HG02588 (cell line): ENCODE measurements around the gene STYX.
"Not testable (repeated sequence)": the region's sequence is repeated elsewhere in the genome, so short reads cannot be mapped to it uniquely, and the experiment has no call there.

Source experiments
- ATAC-seq: cut with Tn5 transposase; IDR thresholded peaks from one replicate; pipeline ENCODE4 v1.9.1; 2021; ENCODE audit warnings: mild to moderate bottlenecking, moderate library complexity; ENCODE audit not compliant: unreplicated experiment

Gene STYX

GRCh38 chr14:52724360-52724644 lies 5.7 kb upstream of the STYX start:
- no peak for ATAC-seq

DNA sequence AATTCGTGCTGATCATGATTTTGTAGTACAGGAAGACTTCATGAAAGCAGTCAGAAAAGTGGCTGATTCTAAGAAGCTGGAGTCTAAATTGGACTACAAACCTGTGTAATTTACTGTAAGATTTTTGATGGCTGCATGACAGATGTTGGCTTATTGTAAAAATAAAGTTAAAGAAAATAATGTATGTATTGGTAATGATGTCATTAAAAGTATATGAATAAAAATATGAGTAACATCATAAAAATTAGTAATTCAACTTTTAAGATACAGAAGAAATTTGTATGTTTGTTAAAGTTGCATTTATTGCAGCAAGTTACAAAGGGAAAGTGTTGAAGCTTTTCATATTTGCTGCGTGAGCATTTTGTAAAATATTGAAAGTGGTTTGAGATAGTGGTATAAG lies 2.5 kb upstream of the STYX start:
- ATAC-seq, result not testable (repeated sequence)

- ATAC-seq, result not testable (repeated sequence)
Measured at GRCh38 chr14:52729035-52729434, 931 bp upstream of the STYX start.

DNA sequence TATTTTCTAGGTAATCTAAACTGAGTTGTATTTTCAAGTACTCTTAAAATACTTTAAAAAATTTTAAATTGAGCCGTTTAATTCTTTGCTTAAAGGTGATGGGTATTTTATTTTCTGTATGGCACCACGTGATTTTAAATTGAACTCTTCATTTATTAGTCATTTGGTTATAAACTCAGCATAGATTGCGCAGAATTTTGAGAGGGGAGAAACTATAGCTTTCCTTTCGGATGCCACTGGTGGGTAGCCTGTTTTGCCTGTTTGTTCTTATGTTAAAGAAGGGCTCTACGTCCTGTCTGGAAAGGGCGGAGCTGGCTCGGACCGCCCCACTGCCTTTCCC lies 411 bp upstream of the STYX start:
- no peak for ATAC-seq

DNA sequence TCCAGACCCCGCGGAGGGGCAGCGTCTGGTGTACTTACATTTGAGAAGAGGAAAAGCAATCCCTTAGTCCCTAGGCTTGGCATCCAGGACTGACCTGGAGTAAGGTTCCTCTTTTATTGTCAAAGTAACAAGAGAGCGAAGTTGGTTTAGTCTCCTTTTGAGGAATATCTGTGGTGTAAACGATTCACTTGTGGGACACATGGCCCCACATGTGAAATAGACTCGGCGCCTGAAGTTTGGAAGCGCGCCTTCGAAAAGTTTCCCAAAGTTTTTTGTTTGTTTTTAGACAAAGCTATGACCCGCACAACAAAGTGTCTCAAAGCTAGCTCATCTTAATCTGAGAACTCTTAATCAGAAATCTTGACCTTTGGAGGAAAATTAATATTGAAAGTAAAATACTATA lies 744 bp downstream of the STYX start:
- ATAC-seq, result no peak

DNA sequence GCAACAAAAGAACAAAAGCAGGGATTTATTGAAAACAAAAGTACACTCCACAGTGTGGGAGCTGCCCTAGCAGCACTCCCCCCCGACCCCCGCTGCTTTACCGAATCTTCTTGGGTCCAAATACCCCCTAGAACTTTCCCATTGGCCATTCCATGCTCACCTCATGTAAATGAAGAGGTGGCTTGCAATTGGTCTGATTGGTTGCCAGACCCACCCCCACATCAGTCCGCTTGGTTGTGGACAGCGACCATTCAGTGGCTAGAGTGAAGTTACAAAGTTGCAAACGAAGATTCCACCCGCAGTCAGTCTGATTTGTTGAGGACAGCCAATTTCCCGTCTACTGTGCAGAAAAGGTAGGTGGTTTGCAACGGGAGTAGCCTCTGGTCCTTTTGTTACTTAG lies 3.9 kb downstream of the STYX start:
- ATAC-seq, result no peak

- no peak for ATAC-seq
Measured at GRCh38 chr14:52735921-52736489, 6.0 kb downstream of the STYX start.

DNA sequence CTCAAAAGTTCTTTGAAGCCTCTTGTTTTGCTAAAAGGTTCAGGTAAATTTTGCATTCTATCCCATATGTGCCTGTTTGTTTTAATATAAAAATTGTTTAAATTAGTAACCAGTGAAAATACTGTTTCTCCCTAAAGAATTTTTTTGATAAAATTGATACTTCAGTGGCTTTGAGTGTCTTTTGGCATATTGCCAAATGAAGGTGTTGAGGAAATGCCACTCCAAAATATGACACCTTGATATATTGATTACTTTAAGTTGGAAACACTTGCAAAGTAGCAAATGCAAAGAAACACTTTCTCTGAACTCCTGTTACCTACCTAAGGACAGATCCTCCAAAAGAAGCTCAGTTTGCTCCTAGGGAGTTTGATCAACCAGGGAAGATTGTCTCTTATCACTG lies 8.4 kb downstream of the STYX start:
- ATAC-seq, result no peak

DNA sequence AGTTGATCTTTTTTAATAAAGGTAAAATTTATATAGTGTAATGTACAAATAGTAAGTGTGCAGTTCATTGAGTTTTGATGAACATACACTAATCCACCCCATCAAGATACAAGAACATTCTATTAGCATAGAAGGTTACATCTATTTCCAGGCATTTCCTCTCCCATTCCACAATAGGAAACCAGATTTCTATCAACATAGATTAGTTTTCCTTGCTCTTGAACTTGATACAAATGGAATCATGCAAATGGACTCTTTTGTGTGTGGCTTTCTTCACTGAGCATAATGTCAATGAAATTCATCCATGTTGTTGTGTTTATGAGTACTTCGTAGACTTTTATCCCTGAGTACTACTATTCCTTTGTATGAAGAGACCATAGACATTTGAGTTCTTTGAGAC lies 10.8 kb downstream of the STYX start:
- ATAC-seq, result no peak

- ATAC-seq, result peak; percentile 6
Measured at GRCh38 chr14:52741865-52742264, 11.9 kb downstream of the STYX start.

- ATAC-seq, result no peak
Measured at GRCh38 chr14:52748647-52749292, 18.8 kb downstream of the STYX start.

GRCh38 chr14:52755607-52756316 lies 25.8 kb downstream of the STYX start:
- no peak for ATAC-seq

DNA sequence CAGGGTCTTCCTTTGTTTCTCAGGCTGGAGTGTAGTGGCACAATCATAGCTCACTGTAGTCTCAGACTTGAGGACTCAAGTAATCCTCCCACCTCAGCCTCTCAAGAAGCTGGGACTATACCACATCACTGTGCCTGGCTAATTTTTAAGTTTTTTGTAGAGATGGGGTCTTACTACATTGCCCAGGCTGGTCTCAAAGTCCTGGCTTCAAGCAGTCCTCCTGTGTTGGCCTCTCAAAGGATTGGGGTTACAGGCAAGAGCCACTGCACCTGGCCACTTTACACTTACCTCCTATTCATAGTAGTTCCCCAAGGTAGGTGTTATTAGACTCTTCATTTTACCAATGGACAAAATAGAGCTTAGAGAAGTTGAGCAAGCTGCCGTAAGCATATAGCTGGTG lies 29.2 kb downstream of the STYX start:
- no peak for ATAC-seq

GRCh38 chr14:52762923-52763322 lies 33.0 kb downstream of the STYX start:
- ATAC-seq, result not testable (repeated sequence)

DNA sequence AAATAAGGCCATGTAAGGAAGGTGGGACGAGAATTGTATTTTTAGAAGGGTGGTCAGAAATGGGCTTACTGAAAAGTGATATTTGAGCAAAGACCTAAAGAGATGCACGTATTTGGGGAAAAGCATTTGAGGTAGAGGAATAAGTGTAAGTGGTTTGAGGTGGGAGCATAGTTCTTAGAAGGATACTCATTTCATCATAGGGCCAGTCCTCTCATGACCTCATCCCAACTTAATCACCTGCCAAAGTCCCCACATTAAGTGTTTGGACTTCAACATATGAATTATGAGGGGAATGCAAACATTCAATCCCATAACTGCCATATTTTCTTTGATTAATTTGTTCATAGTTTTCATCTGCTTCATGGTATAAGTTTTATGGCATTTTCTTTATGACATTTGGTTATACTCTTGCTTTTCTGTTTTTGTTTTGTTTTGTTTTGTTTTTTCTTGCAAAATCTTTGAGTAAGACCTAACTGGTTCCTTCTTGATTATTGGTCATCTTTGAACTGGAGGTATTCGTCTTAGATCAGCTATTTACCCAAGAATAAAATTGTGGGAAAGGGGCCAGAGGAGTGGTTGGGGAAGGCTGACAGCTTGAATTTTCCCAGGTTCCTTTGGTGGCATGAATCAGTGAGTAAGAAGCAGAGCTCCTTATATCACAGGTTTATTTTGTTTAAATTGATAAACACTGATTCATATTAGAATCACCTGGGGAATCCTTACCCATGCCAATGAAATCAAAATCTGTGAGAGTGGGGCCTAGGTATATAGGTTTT lies 37.3 kb downstream of the STYX start:
- ATAC-seq, result no peak

GRCh38 chr14:52769887-52770286 lies 39.9 kb downstream of the STYX start:
- ATAC-seq, result no peak

- no peak for ATAC-seq
Measured at GRCh38 chr14:52776816-52777215, 46.9 kb downstream of the STYX start.

- no peak for ATAC-seq
Measured at GRCh38 chr14:52778702-52779101, 48.7 kb downstream of the STYX start.

- no peak for ATAC-seq
Measured at GRCh38 chr14:52780893-52781292, 50.9 kb downstream of the STYX start.

GRCh38 chr14:52781629-52782028 lies 51.7 kb downstream of the STYX start:
- ATAC-seq, result no peak

DNA sequence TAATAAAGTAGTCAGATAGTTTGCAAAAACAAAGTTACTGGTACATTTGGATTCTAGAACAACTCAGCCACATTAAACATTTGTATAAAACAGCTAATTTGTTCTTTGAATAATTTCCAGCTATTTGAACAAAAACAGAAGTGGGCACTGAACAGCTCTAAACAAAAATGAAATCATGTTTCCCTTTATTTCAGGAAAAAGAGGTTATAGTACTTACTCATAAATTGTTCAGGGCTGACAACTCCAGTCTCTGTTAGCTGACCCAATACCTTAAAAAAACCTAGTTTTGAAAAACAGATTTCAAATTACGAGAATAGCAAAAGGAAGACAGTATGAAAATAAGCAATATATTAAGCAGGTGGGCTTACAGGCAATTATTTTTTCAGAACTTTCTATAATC lies 53.2 kb downstream of the STYX start:
- no peak for ATAC-seq

GRCh38 chr14:52786887-52787286 lies 56.9 kb downstream of the STYX start:
- no peak for ATAC-seq
